ENCODE measurements around the gene PER3. TPM values are rescaled to one million over a fixed set of nuclear protein-coding genes. Genes with fewer than 3 reads are reported as not detected.

Gene PER3
- total and polyA plus RNA-seq, 2 donors (not counting 1 experiment from before 2014, with no cell fraction given): 2.4 to 5.8 TPM

DNA sequence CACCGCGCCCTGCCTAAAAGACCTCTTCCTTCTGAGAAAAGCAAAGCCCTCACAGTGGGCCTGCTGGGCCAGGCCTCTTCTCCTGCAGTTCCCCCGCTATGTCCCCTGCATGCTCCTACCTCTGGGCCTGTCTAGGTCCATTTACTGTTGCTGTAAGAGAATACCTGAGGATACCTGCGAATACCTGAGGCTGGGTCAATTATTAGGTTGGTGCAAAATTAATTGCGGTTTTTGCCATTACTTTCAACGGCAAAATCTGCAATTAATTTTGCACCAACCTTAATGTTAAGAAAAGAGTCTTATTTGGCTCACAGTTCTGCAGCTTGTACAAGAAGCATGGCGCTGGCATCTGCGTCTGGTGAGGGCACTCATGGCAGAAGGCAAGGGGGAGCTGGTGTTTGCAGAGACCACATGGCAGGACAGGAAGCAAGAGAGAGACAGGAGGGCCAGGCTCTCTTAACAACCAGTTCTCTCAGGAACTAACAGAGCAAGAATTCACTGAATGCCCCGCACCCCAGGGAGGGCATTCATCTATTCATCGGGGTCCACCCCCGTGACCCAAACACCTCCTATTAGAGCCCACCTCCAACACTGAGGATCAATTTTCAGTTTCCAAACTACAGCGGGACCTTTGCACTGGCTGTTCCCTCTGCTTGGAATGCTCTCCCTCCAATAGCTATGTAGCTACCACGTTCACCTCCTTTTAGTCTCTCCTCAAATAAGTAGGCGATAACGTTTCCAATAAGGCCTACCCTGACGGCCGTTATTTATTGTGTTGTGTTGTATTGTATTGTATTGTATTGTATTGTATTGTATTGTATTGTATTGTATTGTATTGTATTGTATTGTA, 78.3 kb downstream of the PER3 start:
- H3K27me3 ChIP-seq (replicated peaks in 1 of 4; ENCODE audit: control extremely low read depth in 1 of 4, control insufficient read depth in 3 of 4, insufficient read depth in 4 of 4, low read length in 3 of 4): no peaks in the 10 kb centered on the region
- H3K4me2 ChIP-seq (replicated peaks; ENCODE audit: low read depth, low read length, poor library complexity, severe bottlenecking): no peak overlapping the region
- no peak overlapping the region for H3K27ac Mint-ChIP-seq
- no peaks in the 10 kb centered on the region for H4K20me1 ChIP-seq (ENCODE audit: control insufficient read depth, insufficient read depth, low read length, poor library complexity, severe bottlenecking)
- no peak overlapping the region for H3K4me3 Mint-ChIP-seq
- H3K9ac ChIP-seq (ENCODE audit: low read length): no peak overlapping the region
- ChIA-PET CTCF (no interaction called here), POLR2A (no interaction called here)
- H3K27ac ChIP-seq (ENCODE audit: low read length in 2 of 2): no peak overlapping the region
- TF ChIP-seq, protein P1, sequence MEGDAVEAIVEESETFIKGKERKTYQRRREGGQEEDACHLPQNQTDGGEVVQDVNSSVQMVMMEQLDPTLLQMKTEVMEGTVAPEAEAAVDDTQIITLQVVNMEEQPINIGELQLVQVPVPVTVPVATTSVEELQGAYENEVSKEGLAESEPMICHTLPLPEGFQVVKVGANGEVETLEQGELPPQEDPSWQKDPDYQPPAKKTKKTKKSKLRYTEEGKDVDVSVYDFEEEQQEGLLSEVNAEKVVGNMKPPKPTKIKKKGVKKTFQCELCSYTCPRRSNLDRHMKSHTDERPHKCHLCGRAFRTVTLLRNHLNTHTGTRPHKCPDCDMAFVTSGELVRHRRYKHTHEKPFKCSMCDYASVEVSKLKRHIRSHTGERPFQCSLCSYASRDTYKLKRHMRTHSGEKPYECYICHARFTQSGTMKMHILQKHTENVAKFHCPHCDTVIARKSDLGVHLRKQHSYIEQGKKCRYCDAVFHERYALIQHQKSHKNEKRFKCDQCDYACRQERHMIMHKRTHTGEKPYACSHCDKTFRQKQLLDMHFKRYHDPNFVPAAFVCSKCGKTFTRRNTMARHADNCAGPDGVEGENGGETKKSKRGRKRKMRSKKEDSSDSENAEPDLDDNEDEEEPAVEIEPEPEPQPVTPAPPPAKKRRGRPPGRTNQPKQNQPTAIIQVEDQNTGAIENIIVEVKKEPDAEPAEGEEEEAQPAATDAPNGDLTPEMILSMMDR (IDR thresholded peaks at IDR 0.05): no peak
- no peak for TF ChIP-seq EZH2 (IDR thresholded peaks at IDR 0.05; ENCODE audit: borderline replicate concordance, insufficient read depth, low read depth, low read length, poor library complexity, severe bottlenecking)
- no peak overlapping the region for H2AFZ ChIP-seq (ENCODE audit: insufficient read depth, low read depth, low read length, poor library complexity, severe bottlenecking)
- H3K27me3 Mint-ChIP-seq: no peaks in the 10 kb centered on the region
- intact Hi-C loops (cut with micrococcal nuclease): no loop called here
- no peak overlapping the region for H3K4me3 ChIP-seq (ENCODE audit: control extremely low read depth in 1 of 5, extremely low read depth in 1 of 5, insufficient read depth in 1 of 5, low read depth in 2 of 5, low read length in 4 of 5)
- DNase-seq: no peak
- 98% methylated on average over 10 of the region's 17 CpGs for WGBS (ENCODE audit: insufficient coverage)
- ATAC-seq (ENCODE audit: low read depth): no peak
- no peaks in the 10 kb centered on the region for H3K9me3 Mint-ChIP-seq (ENCODE audit: insufficient read depth)
- H3K4me1 ChIP-seq (ENCODE audit: control insufficient read depth in 2 of 2, insufficient read depth in 2 of 2, low read length in 2 of 2): no peaks in the 10 kb centered on the region
- H3K9me3 ChIP-seq (ENCODE audit: control extremely low read depth in 1 of 3, control insufficient read depth in 2 of 3, insufficient read depth in 1 of 3, low read length in 2 of 3): no peaks in the 10 kb centered on the region
- no peaks in the 10 kb centered on the region for H3K79me2 ChIP-seq (ENCODE audit: control insufficient read depth, insufficient read depth, low read length)
- no peaks in the 10 kb centered on the region for H3K36me3 ChIP-seq (replicated peaks in 1 of 2; ENCODE audit: control extremely low read depth in 1 of 2, control insufficient read depth in 1 of 2, extremely low read depth in 1 of 2, insufficient read depth in 2 of 2, low read length in 1 of 2)
- H3K4me1 Mint-ChIP-seq: no peaks in the 10 kb centered on the region

GRCh38 chr1:7863756-7864328, 79.8 kb downstream of the PER3 start:
- TF ChIP-seq EZH2 (IDR thresholded peaks at IDR 0.05; ENCODE audit: borderline replicate concordance, insufficient read depth, low read depth, low read length, poor library complexity, severe bottlenecking): no peak
- TF ChIP-seq, protein P1 (IDR thresholded peaks at IDR 0.05): no peak
- Histone ChIP-seq H3K4me2 (replicated peaks; ENCODE audit: low read depth, low read length, poor library complexity, severe bottlenecking) (no peak overlapping the region), H4K20me1 (ENCODE audit: control insufficient read depth, insufficient read depth, low read length, poor library complexity, severe bottlenecking) (no peaks in the 10 kb centered on the region), H3K9ac (ENCODE audit: low read length) (no peak overlapping the region), H3K9me3 (ENCODE audit: control extremely low read depth in 1 of 3, control insufficient read depth in 2 of 3, insufficient read depth in 1 of 3, low read length in 2 of 3) (no peaks in the 10 kb centered on the region), H3K27ac (ENCODE audit: low read length in 2 of 2) (no peak overlapping the region), H3K4me1 (ENCODE audit: control insufficient read depth in 2 of 2, insufficient read depth in 2 of 2, low read length in 2 of 2) (no peaks in the 10 kb centered on the region), H3K36me3 (replicated peaks in 1 of 2; ENCODE audit: control extremely low read depth in 1 of 2, control insufficient read depth in 1 of 2, extremely low read depth in 1 of 2, insufficient read depth in 2 of 2, low read length in 1 of 2) (no peaks in the 10 kb centered on the region), H2AFZ (ENCODE audit: insufficient read depth, low read depth, low read length, poor library complexity, severe bottlenecking) (no peak overlapping the region), H3K4me3 (ENCODE audit: control extremely low read depth in 1 of 5, extremely low read depth in 1 of 5, insufficient read depth in 1 of 5, low read depth in 2 of 5, low read length in 4 of 5) (no peak overlapping the region), H3K27me3 (replicated peaks in 1 of 4; ENCODE audit: control extremely low read depth in 1 of 4, control insufficient read depth in 3 of 4, insufficient read depth in 4 of 4, low read length in 3 of 4) (no peaks in the 10 kb centered on the region), H3K79me2 (ENCODE audit: control insufficient read depth, insufficient read depth, low read length) (no peaks in the 10 kb centered on the region)
- 82% methylated on average over 11 of the region's 17 CpGs for WGBS (ENCODE audit: insufficient coverage)
- Mint-ChIP-seq H3K4me1 (no peaks in the 10 kb centered on the region), H3K27ac (no peak overlapping the region), H3K27me3 (no peaks in the 10 kb centered on the region), H3K4me3 (no peak overlapping the region), H3K9me3 (ENCODE audit: insufficient read depth) (no peaks in the 10 kb centered on the region)
- ATAC-seq (ENCODE audit: low read depth) (no peak), DNase-seq (no peak)
- ChIA-PET POLR2A (no interaction called here), CTCF (no interaction called here)
- intact Hi-C loops (cut with micrococcal nuclease): no loop called here
